HCT116 (cell line): ENCODE measurements around the gene RPL6. TPM values are rescaled to one million over a fixed set of nuclear protein-coding genes. Genes with fewer than 3 reads are reported as not detected.

Experiments
- ATAC-seq: fragments of 200-7000 bp; cut with Tn5 transposase; 2 replicates; pipeline ENCODE4 v1.9.1; 2020; ENCODE audit warnings: mild to moderate bottlenecking, moderate library complexity
- BruUV-seq: library from RNA; stranded (reverse); fragments of 400-500 nt; replicated peaks from 2 replicates; lab custom pipeline; 2021; lab: Mats Ljungman, UMichigan
- CTCF ChIA-PET: fragments of 300-600 bp; sonication (Branson Sonifier 250); formaldehyde crosslinking; loops from one replicate; lab custom pipeline; 2021; ENCODE audit warnings: antibody characterized with exemption; lab: Charles Lee
- POLR2A ChIA-PET: fragments of 300-600, 350-600 bp; sonication (Branson Sonifier 250); formaldehyde crosslinking; loops from one replicate; lab custom pipeline; 2021; ENCODE audit warnings: antibody characterized with exemption; lab: Charles Lee
- RAD21 ChIA-PET, 2 experiments: fragments of 300-600 bp; sonication (Branson Sonifier 250); formaldehyde crosslinking; loops; one replicate each; lab custom pipeline; 2023; ENCODE audit warnings: low total read pairs in 2 of 2; ENCODE audit not compliant: uncharacterized antibody in 2 of 2, unreplicated experiment in 2 of 2, low non-redundant PET in 1 of 2; lab: Charles Lee
- DNase-seq: peaks from one replicate; pipeline ENCODE4 v3.0.0-alpha.2; 2010; ENCODE audit warnings: low read depth, low spot score
- H2AFZ ChIP-seq: fragments of 200-600 bp; shearing (Covaris generic), sonication (generic); 2 replicates; pipeline ENCODE4 v1.6.1; 2017; ENCODE audit warnings: low read depth, mixed run types, mixed read lengths, antibody characterized with exemption, low read length; ENCODE audit not compliant: poor library complexity, severe bottlenecking
- H3K27ac ChIP-seq: 2 replicates; pipeline ENCODE4 v1.5.1; 2012; ENCODE audit warnings: low read depth, low read length
- H3K27me3 ChIP-seq: fragments of 200-600 bp; sonication (generic); 2 replicates; pipeline ENCODE4 v1.6.1; 2016; ENCODE audit warnings: mixed run types, low read length, mixed read lengths; ENCODE audit not compliant: insufficient read depth
- H3K36me3 ChIP-seq, 2 experiments: fragments of 200-500 bp in 1 of 2; fragments of 200-600 bp in 1 of 2; sonication (Bioruptor generic) in 1 of 2; sonication (generic) in 1 of 2; 2 replicates each; pipeline versions ENCODE4 v1.5.1 to v1.6.1; 2014 to 2016; ENCODE audit warnings: low read length in 2 of 2, inconsistent platforms in 1 of 2, mixed read lengths in 1 of 2, mixed run types in 1 of 2; ENCODE audit not compliant: insufficient read depth in 2 of 2, control insufficient read depth in 1 of 2
- H3K4me1 ChIP-seq, 2 experiments: fragments of 200-600 bp in 1 of 2; sonication (generic) in 1 of 2; 2 replicates each; pipeline versions ENCODE4 v1.5.1 to v1.6.1; 2012 to 2017; ENCODE audit warnings: low read length in 2 of 2, inconsistent platforms in 1 of 2, mild to moderate bottlenecking in 1 of 2, mixed read lengths in 1 of 2, mixed run types in 1 of 2, moderate library complexity in 1 of 2; ENCODE audit not compliant: insufficient read depth in 2 of 2, control insufficient read depth in 1 of 2
- H3K4me2 ChIP-seq: fragments of 200-600 bp; sonication (generic); 2 replicates; pipeline ENCODE4 v1.6.1; 2017; ENCODE audit warnings: mixed run types, low read length, mixed read lengths
- H3K4me3 ChIP-seq, 2 experiments: fragments of 200-600 bp in 1 of 2; sonication (generic) in 1 of 2; replicated peaks in 1 of 2; 2 replicates each; pipeline ENCODE4 v1.5.1; 2011 to 2016; ENCODE audit warnings: low read length in 2 of 2, control low read depth in 1 of 2, low read depth in 1 of 2, mild to moderate bottlenecking in 1 of 2, mixed read lengths in 1 of 2, mixed run types in 1 of 2
- H3K79me2 ChIP-seq: fragments of 200-600 bp; sonication (generic); 2 replicates; pipeline ENCODE4 v1.6.1; 2017; ENCODE audit warnings: mild to moderate bottlenecking, mixed run types, low read length, moderate library complexity, mixed read lengths; ENCODE audit not compliant: insufficient read depth
- H3K9ac ChIP-seq: fragments of 200-600 bp; sonication (generic); 2 replicates; pipeline ENCODE4 v1.6.1; 2016; ENCODE audit warnings: low read length, mixed read lengths
- H3K9me2 ChIP-seq: fragments of 200-600 bp; sonication (generic), shearing (Covaris generic); 2 replicates; pipeline ENCODE4 v1.6.1; 2017; ENCODE audit warnings: mixed run types, mild to moderate bottlenecking, moderate library complexity; ENCODE audit not compliant: insufficient read depth
- H3K9me3 ChIP-seq, 2 experiments: fragments of 200-500 bp in 1 of 2; fragments of 200-600 bp in 1 of 2; sonication (Bioruptor generic) in 1 of 2; sonication (generic) in 1 of 2; 2 replicates each; pipeline ENCODE4 v1.6.1; 2014 to 2017; ENCODE audit warnings: low read length in 2 of 2, mixed read lengths in 2 of 2, inconsistent platforms in 1 of 2, low read depth in 1 of 2, mild to moderate bottlenecking in 1 of 2, mixed run types in 1 of 2, moderate library complexity in 1 of 2; ENCODE audit not compliant: control insufficient read depth in 1 of 2, insufficient read depth in 1 of 2
- H4K20me1 ChIP-seq: fragments of 200-600 bp; sonication (generic), shearing (Covaris generic); 2 replicates; pipeline ENCODE4 v1.6.1; 2017; ENCODE audit warnings: mixed run types, mild to moderate bottlenecking, moderate library complexity; ENCODE audit not compliant: insufficient read depth
- CBX3 ChIP-seq: IDR thresholded peaks from 2 replicates; pipeline ENCODE4 v1.6.1; 2012; ENCODE audit warnings: low read depth
- CEBPB ChIP-seq: IDR thresholded peaks from 2 replicates; pipeline ENCODE4 v1.6.1; 2012; ENCODE audit warnings: low read depth
- EGR1 ChIP-seq: IDR thresholded peaks from 2 replicates; pipeline ENCODE4 v1.6.1; 2012; ENCODE audit warnings: low read depth
- ELF1 ChIP-seq: IDR thresholded peaks from 2 replicates; pipeline ENCODE4 v1.6.1; 2012; ENCODE audit warnings: low read depth, borderline replicate concordance
- EZH2phosphoT487 ChIP-seq: fragments of 200-600 bp; IDR thresholded peaks from 2 replicates; pipeline ENCODE4 v1.6.1; 2018; ENCODE audit warnings: antibody characterized with exemption, borderline replicate concordance
- JUND ChIP-seq: IDR thresholded peaks from 2 replicates; pipeline ENCODE4 v1.6.1; 2012
- POLR2AphosphoS5 ChIP-seq: IDR thresholded peaks from 2 replicates; pipeline ENCODE4 v1.6.1; 2011; ENCODE audit warnings: mild to moderate bottlenecking, low read depth, low read length, moderate library complexity
- RAD21 ChIP-seq: IDR thresholded peaks from 2 replicates; pipeline ENCODE4 v1.6.1; 2012; ENCODE audit warnings: low read depth, mild to moderate bottlenecking
- SIN3A ChIP-seq: IDR thresholded peaks from 2 replicates; pipeline ENCODE4 v1.6.1; 2012; ENCODE audit warnings: low read depth
- SP1 ChIP-seq: IDR thresholded peaks from 2 replicates; pipeline ENCODE4 v1.6.1; 2012; ENCODE audit warnings: low read depth
- SRF ChIP-seq: IDR thresholded peaks from 2 replicates; pipeline ENCODE4 v1.6.1; 2012; ENCODE audit warnings: low read depth
- TCF7L2 ChIP-seq: IDR thresholded peaks from 2 replicates; pipeline ENCODE4 v1.7.0; 2011; ENCODE audit warnings: borderline replicate concordance, inconsistent platforms; ENCODE audit not compliant: insufficient read depth, insufficient read length; ENCODE audit errors: extremely low read depth
- YY1 ChIP-seq: IDR thresholded peaks from 2 replicates; pipeline ENCODE4 v1.6.1; 2011; ENCODE audit warnings: low read length, low read depth, moderate library complexity, mild to moderate bottlenecking; ENCODE audit not compliant: insufficient replicate concordance; ENCODE audit errors: extremely low read depth
- ZNF274 ChIP-seq: fragments of 200-500 bp; sonication (Bioruptor generic); IDR thresholded peaks from 2 replicates; pipeline ENCODE4 v1.6.1; 2014; ENCODE audit warnings: mild to moderate bottlenecking, low read depth, low read length, inconsistent platforms
- intact Hi-C: fragments of 100-400 bp; cut with micrococcal nuclease; formaldehyde crosslinking; loops from 2 replicates; pipeline ENCODE4 v1.10.0; 2022
- total RNA-seq: library from RNA; stranded (reverse); gene quantifications from one replicate; pipeline ENCODE4 v1.2.1, GENCODE V29; 2021; ENCODE audit not compliant: unreplicated experiment
- TF ChIP-seq, protein P1 (sequence below): IDR thresholded peaks from 2 replicates; pipeline ENCODE4 v1.6.1; 2012
- TF ChIP-seq, protein P2 (sequence below): IDR thresholded peaks from 2 replicates; pipeline ENCODE4 v1.6.1; 2011; ENCODE audit warnings: mild to moderate bottlenecking, low read length, moderate library complexity; ENCODE audit not compliant: insufficient replicate concordance; ENCODE audit errors: extremely low read depth
- TF ChIP-seq, protein P3 (sequence below), 3 experiments: fragments of 200-600 bp in 1 of 3; sonication (generic) in 1 of 3; IDR thresholded peaks in 2 of 3; conservative IDR thresholded peaks in 1 of 3; 2 replicates each; pipeline ENCODE4 v1.5.1; 2012 to 2017; ENCODE audit warnings: low read depth in 2 of 3, low read length in 2 of 3, antibody characterized with exemption in 1 of 3, borderline replicate concordance in 1 of 3, control low read depth in 1 of 3, mild to moderate bottlenecking in 1 of 3, mixed read lengths in 1 of 3, mixed run types in 1 of 3, moderate library complexity in 1 of 3; ENCODE audit not compliant: insufficient read depth in 1 of 3
- TF ChIP-seq, protein P4 (sequence below): IDR thresholded peaks from 2 replicates; pipeline ENCODE4 v1.6.1; 2012

Gene RPL6
- total RNA-seq, 1 experiment from 2014 or later = 1,845 TPM

DNA sequence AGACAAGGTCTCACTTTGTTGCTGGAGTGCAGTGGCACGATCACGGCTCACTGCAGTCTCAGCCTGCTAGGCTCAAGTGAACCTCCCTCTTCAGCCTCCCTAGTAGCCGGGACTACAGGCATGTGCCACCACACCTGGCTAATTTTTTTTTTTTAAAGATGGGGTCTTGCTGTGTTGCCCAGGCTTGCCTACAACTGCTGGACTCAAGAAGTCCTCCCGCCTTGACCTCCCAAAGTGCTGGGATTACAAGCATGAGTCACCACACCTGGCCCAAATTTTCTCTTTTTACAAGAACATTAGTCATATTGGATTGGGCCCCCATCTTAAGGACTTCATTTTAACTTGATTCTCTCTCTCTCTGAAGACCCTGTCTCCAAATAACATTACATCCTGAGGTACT lies 20.2 kb downstream of the RPL6 start:
- Histone ChIP-seq H3K79me2 (no peaks in the 10 kb centered on the region), H3K9me2 (no peaks in the 10 kb centered on the region), H3K4me2 (no peak overlapping the region), H2AFZ (no peak overlapping the region), H4K20me1 (no peaks in the 10 kb centered on the region), H3K27me3 (no peaks in the 10 kb centered on the region), H3K4me1 (peaks cover 0 to 6% of the 10 kb centered on the region in 2 experiments; a peak in 2 of 4 replicates), H3K36me3 (no peaks in the 10 kb centered on the region), H3K4me3 (no peak overlapping the region), H3K9me3 (no peaks in the 10 kb centered on the region), H3K9ac (no peak overlapping the region), H3K27ac (no peak overlapping the region)
- ATAC-seq (no peak), DNase-seq (no peak)
- BruUV-seq = no TSS peak
- intact Hi-C loops = loop anchor here (10.0 kb wide), 3 partner anchors 94 to 354 kb away; partner anchors contain the start of gene NAA25
- RAD21 ChIA-PET = no interaction called here
- TF ChIP-seq SRF (no peak), SP1 (no peak), POLR2AphosphoS5 (no peak), ELF1 (no peak), ZNF274 (no peak), CEBPB (no peak), EGR1 (no peak), JUND (no peak), TCF7L2 (no peak), EZH2phosphoT487 (no peak), SIN3A (no peak), RAD21 (no peak), YY1 (no peak), CBX3 (no peak)
- TF ChIP-seq, protein P1, sequence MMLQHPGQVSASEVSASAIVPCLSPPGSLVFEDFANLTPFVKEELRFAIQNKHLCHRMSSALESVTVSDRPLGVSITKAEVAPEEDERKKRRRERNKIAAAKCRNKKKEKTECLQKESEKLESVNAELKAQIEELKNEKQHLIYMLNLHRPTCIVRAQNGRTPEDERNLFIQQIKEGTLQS = no peak
- TF ChIP-seq, protein P2, sequence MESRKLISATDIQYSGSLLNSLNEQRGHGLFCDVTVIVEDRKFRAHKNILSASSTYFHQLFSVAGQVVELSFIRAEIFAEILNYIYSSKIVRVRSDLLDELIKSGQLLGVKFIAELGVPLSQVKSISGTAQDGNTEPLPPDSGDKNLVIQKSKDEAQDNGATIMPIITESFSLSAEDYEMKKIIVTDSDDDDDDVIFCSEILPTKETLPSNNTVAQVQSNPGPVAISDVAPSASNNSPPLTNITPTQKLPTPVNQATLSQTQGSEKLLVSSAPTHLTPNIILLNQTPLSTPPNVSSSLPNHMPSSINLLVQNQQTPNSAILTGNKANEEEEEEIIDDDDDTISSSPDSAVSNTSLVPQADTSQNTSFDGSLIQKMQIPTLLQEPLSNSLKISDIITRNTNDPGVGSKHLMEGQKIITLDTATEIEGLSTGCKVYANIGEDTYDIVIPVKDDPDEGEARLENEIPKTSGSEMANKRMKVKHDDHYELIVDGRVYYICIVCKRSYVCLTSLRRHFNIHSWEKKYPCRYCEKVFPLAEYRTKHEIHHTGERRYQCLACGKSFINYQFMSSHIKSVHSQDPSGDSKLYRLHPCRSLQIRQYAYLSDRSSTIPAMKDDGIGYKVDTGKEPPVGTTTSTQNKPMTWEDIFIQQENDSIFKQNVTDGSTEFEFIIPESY = no peak
- TF ChIP-seq, protein P3, sequence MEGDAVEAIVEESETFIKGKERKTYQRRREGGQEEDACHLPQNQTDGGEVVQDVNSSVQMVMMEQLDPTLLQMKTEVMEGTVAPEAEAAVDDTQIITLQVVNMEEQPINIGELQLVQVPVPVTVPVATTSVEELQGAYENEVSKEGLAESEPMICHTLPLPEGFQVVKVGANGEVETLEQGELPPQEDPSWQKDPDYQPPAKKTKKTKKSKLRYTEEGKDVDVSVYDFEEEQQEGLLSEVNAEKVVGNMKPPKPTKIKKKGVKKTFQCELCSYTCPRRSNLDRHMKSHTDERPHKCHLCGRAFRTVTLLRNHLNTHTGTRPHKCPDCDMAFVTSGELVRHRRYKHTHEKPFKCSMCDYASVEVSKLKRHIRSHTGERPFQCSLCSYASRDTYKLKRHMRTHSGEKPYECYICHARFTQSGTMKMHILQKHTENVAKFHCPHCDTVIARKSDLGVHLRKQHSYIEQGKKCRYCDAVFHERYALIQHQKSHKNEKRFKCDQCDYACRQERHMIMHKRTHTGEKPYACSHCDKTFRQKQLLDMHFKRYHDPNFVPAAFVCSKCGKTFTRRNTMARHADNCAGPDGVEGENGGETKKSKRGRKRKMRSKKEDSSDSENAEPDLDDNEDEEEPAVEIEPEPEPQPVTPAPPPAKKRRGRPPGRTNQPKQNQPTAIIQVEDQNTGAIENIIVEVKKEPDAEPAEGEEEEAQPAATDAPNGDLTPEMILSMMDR (IDR thresholded peaks at IDR 0.05 in 2 of 3, conservative IDR thresholded peaks at IDR 0.05 in 1 of 3; ENCODE audit: borderline replicate concordance in 1 of 3, insufficient read depth in 1 of 3, low read depth in 2 of 3, low read length in 2 of 3) = no peak
- TF ChIP-seq, protein P4, sequence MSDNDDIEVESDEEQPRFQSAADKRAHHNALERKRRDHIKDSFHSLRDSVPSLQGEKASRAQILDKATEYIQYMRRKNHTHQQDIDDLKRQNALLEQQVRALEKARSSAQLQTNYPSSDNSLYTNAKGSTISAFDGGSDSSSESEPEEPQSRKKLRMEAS = no peak
- CTCF ChIA-PET = no interaction called here
- POLR2A ChIA-PET = no interaction called here
